Panc1 (cell line): ENCODE measurements around the gene PTTG1.

Source experiments
- POLR2AphosphoS5 ChIP-seq: IDR thresholded peaks from 2 replicates; pipeline ENCODE4 v1.6.1; 2012; ENCODE audit warnings: mild to moderate bottlenecking, low read depth, low read length, moderate library complexity
- SIN3A ChIP-seq: IDR thresholded peaks from 2 replicates; pipeline ENCODE4 v1.6.1; 2012; ENCODE audit warnings: low read depth, mild to moderate bottlenecking, low read length, moderate library complexity, borderline replicate concordance; ENCODE audit not compliant: insufficient read depth
- TCF7L2 ChIP-seq: IDR thresholded peaks from 2 replicates; pipeline ENCODE4 v1.6.1; 2011; ENCODE audit warnings: mild to moderate bottlenecking, low read depth, low read length, inconsistent platforms
- TF ChIP-seq, protein P1 (sequence below): fragments of 450-650 bp; IDR thresholded peaks from 2 replicates; pipeline ENCODE4 v1.5.1; 2017; ENCODE audit warnings: mild to moderate bottlenecking
- TF ChIP-seq, protein P2 (sequence below), 2 experiments: IDR thresholded peaks; 2 replicates each; pipeline ENCODE4 v1.6.1; 2011 to 2012; ENCODE audit warnings: low read depth in 2 of 2, control low read depth in 1 of 2, low read length in 1 of 2, mild to moderate bottlenecking in 1 of 2, moderate library complexity in 1 of 2; ENCODE audit not compliant: insufficient read depth in 1 of 2

DNA sequence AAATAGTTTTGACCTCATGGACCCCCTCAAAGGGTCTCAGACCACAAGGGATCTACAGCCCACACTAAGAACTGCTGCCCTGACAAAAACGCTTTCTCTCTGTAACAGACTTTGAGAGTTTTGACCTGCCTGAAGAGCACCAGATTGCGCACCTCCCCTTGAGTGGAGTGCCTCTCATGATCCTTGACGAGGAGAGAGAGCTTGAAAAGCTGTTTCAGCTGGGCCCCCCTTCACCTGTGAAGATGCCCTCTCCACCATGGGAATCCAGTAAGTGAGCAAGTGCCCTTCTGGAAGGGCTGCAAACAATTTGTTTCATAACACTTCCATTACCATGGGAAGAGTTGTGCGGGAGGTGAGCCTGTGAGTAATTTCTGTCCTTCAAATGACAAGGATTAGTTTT lies 6.0 kb downstream of the PTTG1 start:
- TF ChIP-seq POLR2AphosphoS5 = no peak
- TF ChIP-seq, protein P1, sequence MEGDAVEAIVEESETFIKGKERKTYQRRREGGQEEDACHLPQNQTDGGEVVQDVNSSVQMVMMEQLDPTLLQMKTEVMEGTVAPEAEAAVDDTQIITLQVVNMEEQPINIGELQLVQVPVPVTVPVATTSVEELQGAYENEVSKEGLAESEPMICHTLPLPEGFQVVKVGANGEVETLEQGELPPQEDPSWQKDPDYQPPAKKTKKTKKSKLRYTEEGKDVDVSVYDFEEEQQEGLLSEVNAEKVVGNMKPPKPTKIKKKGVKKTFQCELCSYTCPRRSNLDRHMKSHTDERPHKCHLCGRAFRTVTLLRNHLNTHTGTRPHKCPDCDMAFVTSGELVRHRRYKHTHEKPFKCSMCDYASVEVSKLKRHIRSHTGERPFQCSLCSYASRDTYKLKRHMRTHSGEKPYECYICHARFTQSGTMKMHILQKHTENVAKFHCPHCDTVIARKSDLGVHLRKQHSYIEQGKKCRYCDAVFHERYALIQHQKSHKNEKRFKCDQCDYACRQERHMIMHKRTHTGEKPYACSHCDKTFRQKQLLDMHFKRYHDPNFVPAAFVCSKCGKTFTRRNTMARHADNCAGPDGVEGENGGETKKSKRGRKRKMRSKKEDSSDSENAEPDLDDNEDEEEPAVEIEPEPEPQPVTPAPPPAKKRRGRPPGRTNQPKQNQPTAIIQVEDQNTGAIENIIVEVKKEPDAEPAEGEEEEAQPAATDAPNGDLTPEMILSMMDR = no peak
- TF ChIP-seq, protein P2, sequence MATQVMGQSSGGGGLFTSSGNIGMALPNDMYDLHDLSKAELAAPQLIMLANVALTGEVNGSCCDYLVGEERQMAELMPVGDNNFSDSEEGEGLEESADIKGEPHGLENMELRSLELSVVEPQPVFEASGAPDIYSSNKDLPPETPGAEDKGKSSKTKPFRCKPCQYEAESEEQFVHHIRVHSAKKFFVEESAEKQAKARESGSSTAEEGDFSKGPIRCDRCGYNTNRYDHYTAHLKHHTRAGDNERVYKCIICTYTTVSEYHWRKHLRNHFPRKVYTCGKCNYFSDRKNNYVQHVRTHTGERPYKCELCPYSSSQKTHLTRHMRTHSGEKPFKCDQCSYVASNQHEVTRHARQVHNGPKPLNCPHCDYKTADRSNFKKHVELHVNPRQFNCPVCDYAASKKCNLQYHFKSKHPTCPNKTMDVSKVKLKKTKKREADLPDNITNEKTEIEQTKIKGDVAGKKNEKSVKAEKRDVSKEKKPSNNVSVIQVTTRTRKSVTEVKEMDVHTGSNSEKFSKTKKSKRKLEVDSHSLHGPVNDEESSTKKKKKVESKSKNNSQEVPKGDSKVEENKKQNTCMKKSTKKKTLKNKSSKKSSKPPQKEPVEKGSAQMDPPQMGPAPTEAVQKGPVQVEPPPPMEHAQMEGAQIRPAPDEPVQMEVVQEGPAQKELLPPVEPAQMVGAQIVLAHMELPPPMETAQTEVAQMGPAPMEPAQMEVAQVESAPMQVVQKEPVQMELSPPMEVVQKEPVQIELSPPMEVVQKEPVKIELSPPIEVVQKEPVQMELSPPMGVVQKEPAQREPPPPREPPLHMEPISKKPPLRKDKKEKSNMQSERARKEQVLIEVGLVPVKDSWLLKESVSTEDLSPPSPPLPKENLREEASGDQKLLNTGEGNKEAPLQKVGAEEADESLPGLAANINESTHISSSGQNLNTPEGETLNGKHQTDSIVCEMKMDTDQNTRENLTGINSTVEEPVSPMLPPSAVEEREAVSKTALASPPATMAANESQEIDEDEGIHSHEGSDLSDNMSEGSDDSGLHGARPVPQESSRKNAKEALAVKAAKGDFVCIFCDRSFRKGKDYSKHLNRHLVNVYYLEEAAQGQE (IDR thresholded peaks at IDR 0.05; ENCODE audit: insufficient read depth in 1 of 2, low read depth in 2 of 2, low read length in 1 of 2) = no peak
- no peak for TF ChIP-seq SIN3A
- TF ChIP-seq TCF7L2 = no peak
